Osteocyte (in vitro differentiated cells): ENCODE data around the gene KIAA1755. TPM values are rescaled to one million over a fixed set of nuclear protein-coding genes. Genes with fewer than 3 reads are reported as not detected.

Experiments
- DNase-seq: peaks from one replicate; pipeline ENCODE4 v3.0.0; 2021; ENCODE audit warnings: mixed read lengths; ENCODE audit not compliant: unreplicated experiment; ENCODE audit errors: extremely low spot score
- H3K27ac Mint-ChIP-seq: one replicate; pipeline ENCODE4 v1.8.0; 2021; ENCODE audit warnings: mild to moderate bottlenecking, mixed read lengths; ENCODE audit not compliant: unreplicated experiment
- H3K27me3 Mint-ChIP-seq: one replicate; pipeline ENCODE4 v1.8.0; 2021; ENCODE audit warnings: mixed read lengths; ENCODE audit not compliant: unreplicated experiment
- H3K36me3 Mint-ChIP-seq: one replicate; pipeline ENCODE4 v1.8.0; 2021; ENCODE audit warnings: mixed read lengths; ENCODE audit not compliant: unreplicated experiment
- H3K4me1 Mint-ChIP-seq: one replicate; pipeline ENCODE4 v1.8.0; 2021; ENCODE audit warnings: mixed read lengths; ENCODE audit not compliant: unreplicated experiment
- H3K4me3 Mint-ChIP-seq: one replicate; pipeline ENCODE4 v1.8.0; 2021; ENCODE audit warnings: mild to moderate bottlenecking, moderate library complexity, mixed read lengths; ENCODE audit not compliant: unreplicated experiment
- H3K9me3 Mint-ChIP-seq: one replicate; pipeline ENCODE4 v1.8.0; 2021; ENCODE audit warnings: mixed read lengths; ENCODE audit not compliant: unreplicated experiment
- total RNA-seq: library from RNA; stranded (reverse); gene quantifications from 2 replicates; pipeline ENCODE4 v1.2.1, GENCODE V29; 2021
- TF ChIP-seq, protein P1 (sequence below): fragments of 200-600 bp; sonication (generic); IDR thresholded peaks from 2 replicates; pipeline ENCODE4 v1.5.0; 2021; ENCODE audit warnings: antibody characterized with exemption, mild to moderate bottlenecking, moderate library complexity

KIAA1755 gene
- total RNA-seq, 1 donor from 2014 or later, result 50.2 TPM

- DNase-seq, result no peak
- Mint-ChIP-seq H3K4me1 (peaks cover 27% of the 10 kb centered on the region), H3K4me3 (no peak overlapping the region), H3K9me3 (peaks cover 6% of the 10 kb centered on the region), H3K27me3 (no peaks in the 10 kb centered on the region), H3K27ac (peak overlapping the region; percentile 23), H3K36me3 (peaks cover 61% of the 10 kb centered on the region)
- TF ChIP-seq, protein P1, sequence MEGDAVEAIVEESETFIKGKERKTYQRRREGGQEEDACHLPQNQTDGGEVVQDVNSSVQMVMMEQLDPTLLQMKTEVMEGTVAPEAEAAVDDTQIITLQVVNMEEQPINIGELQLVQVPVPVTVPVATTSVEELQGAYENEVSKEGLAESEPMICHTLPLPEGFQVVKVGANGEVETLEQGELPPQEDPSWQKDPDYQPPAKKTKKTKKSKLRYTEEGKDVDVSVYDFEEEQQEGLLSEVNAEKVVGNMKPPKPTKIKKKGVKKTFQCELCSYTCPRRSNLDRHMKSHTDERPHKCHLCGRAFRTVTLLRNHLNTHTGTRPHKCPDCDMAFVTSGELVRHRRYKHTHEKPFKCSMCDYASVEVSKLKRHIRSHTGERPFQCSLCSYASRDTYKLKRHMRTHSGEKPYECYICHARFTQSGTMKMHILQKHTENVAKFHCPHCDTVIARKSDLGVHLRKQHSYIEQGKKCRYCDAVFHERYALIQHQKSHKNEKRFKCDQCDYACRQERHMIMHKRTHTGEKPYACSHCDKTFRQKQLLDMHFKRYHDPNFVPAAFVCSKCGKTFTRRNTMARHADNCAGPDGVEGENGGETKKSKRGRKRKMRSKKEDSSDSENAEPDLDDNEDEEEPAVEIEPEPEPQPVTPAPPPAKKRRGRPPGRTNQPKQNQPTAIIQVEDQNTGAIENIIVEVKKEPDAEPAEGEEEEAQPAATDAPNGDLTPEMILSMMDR, result no peak
Observed at GRCh38 chr20:38245753-38246152, 14.8 kb downstream of the KIAA1755 start.

DNA sequence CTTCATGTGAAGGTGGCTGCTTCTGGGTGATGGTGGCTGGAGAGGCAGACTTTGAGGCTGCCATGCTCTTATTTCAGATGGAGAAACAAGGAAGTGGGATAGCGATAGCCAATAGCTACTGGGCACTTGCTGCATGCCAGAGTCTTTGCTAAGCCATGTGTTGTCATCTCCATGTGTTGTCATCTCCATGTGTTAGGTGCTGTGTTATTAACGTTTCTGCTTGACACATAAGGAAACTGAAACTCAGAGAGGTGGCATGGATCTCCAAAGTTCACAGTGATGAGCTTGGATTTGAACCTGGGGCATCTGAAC, 16.9 kb downstream of the KIAA1755 start:
- H3K27me3 Mint-ChIP-seq, result no peaks in the 10 kb centered on the region
- TF ChIP-seq, protein P1, result no peak
- no peak for DNase-seq
- H3K36me3 Mint-ChIP-seq, result peaks cover 68% of the 10 kb centered on the region
- H3K9me3 Mint-ChIP-seq, result peaks cover 6% of the 10 kb centered on the region
- peaks cover 23% of the 10 kb centered on the region for H3K4me1 Mint-ChIP-seq
- no peak overlapping the region for H3K27ac Mint-ChIP-seq
- H3K4me3 Mint-ChIP-seq, result no peak overlapping the region

- Mint-ChIP-seq H3K4me3 (no peak overlapping the region), H3K4me1 (peaks cover 23% of the 10 kb centered on the region), H3K36me3 (peaks cover 72% of the 10 kb centered on the region), H3K27me3 (no peaks in the 10 kb centered on the region), H3K9me3 (peaks cover 6% of the 10 kb centered on the region), H3K27ac (no peak overlapping the region)
- DNase-seq, result no peak
- TF ChIP-seq, protein P1, result peak; percentile 47
Observed at GRCh38 chr20:38242848-38243708, 17.5 kb downstream of the KIAA1755 start.

- DNase-seq, result no peak
- H3K27me3 Mint-ChIP-seq, result no peaks in the 10 kb centered on the region
- no peak overlapping the region for H3K4me3 Mint-ChIP-seq
- TF ChIP-seq, protein P1, result no peak
- peaks cover 6% of the 10 kb centered on the region for H3K9me3 Mint-ChIP-seq
- H3K4me1 Mint-ChIP-seq, result peaks cover 8% of the 10 kb centered on the region
- peaks cover 71% of the 10 kb centered on the region for H3K36me3 Mint-ChIP-seq
- H3K27ac Mint-ChIP-seq, result no peak overlapping the region
Observed at GRCh38 chr20:38241201-38241600, 19.3 kb downstream of the KIAA1755 start.

DNA sequence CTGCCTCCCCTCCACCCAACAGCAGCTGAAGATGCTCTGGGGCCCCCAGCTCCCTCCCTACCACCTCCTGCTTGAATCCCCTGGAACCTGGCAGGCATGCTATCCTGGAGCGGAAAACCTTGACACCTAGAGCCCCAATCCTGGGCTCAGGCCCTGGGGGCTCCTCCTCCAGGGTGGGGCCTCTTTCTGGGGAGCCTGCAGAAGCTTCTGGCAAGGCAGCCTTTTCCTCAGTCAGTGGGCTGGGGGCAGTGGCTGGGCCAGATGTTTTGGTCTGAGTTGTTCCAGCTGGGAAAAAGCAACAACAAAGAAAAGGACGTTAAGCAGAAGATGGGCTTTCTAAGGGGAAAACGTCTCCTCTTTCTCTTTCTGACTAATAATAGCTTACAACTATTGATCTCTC, 21.1 kb downstream of the KIAA1755 start:
- Mint-ChIP-seq H3K36me3 (peaks cover 56% of the 10 kb centered on the region), H3K4me3 (no peak overlapping the region), H3K4me1 (no peaks in the 10 kb centered on the region), H3K27ac (no peak overlapping the region), H3K27me3 (no peaks in the 10 kb centered on the region), H3K9me3 (peaks cover 6% of the 10 kb centered on the region)
- TF ChIP-seq, protein P1, result no peak
- DNase-seq, result no peak
